HL-60 (cell line): ENCODE measurements around the gene STIMATE.

ENCODE experiments used
- DNase-seq, 2 experiments: peaks; one replicate each; pipeline ENCODE4 v3.0.0-alpha.2; 2010 to 2020; ENCODE audit warnings: low read depth in 1 of 2, low spot score in 1 of 2
- H3K27ac ChIP-seq: fragments of 250-450 bp; sonication (Bioruptor Pico); replicated peaks from 2 replicates; pipeline ENCODE4 v1.5.1; 2020; ENCODE audit warnings: mild to moderate bottlenecking, moderate library complexity
- H3K27me3 ChIP-seq: fragments of 250-450 bp; sonication (Bioruptor Pico); 2 replicates; pipeline ENCODE4 v1.5.1; 2021; ENCODE audit warnings: mild to moderate bottlenecking, moderate library complexity; ENCODE audit not compliant: insufficient read depth, poor library complexity, severe bottlenecking
- H3K4me3 ChIP-seq: replicated peaks from 2 replicates; pipeline ENCODE4 v1.5.1; 2011; ENCODE audit warnings: mild to moderate bottlenecking, control low read depth, low read length; ENCODE audit not compliant: insufficient read depth
- CTCF ChIP-seq: IDR thresholded peaks from one replicate; pipeline ENCODE4 v1.5.1; 2011; ENCODE audit warnings: low read length, control low read depth, inconsistent platforms; ENCODE audit not compliant: insufficient read depth
- GABPA ChIP-seq: IDR thresholded peaks from 2 replicates; pipeline ENCODE4 v1.6.1; 2012; ENCODE audit warnings: low read depth
- POLR2AphosphoS5 ChIP-seq: IDR thresholded peaks from 2 replicates; pipeline ENCODE4 v1.6.1; 2012; ENCODE audit warnings: low read depth
- REST ChIP-seq: IDR thresholded peaks from 2 replicates; pipeline ENCODE4 v1.6.1; 2012; ENCODE audit warnings: low read depth; ENCODE audit not compliant: insufficient replicate concordance
- SPI1 ChIP-seq: IDR thresholded peaks from 2 replicates; pipeline ENCODE4 v1.6.1; 2012; ENCODE audit warnings: low read depth, mild to moderate bottlenecking, borderline replicate concordance

The STIMATE gene

GRCh38 chr3:52822363-52822762 is 75.0 kb downstream of the STIMATE start:
- H3K4me3 ChIP-seq, result no peak overlapping the region
- no peaks in the 10 kb centered on the region for H3K27me3 ChIP-seq
- no peak overlapping the region for H3K27ac ChIP-seq
- no peak for TF ChIP-seq REST
- no peak for TF ChIP-seq GABPA
- no peak for TF ChIP-seq POLR2AphosphoS5
- no peak for TF ChIP-seq SPI1
- TF ChIP-seq CTCF, result no peak
- no peak for DNase-seq

GRCh38 chr3:52820736-52821135 is 76.6 kb downstream of the STIMATE start:
- Histone ChIP-seq H3K27me3 (no peaks in the 10 kb centered on the region), H3K27ac (no peak overlapping the region), H3K4me3 (no peak overlapping the region)
- TF ChIP-seq SPI1, result no peak
- peak; percentile 58 for TF ChIP-seq CTCF
- peak in 1 of 2 experiments; percentile 32 for DNase-seq

GRCh38 chr3:52819936-52820335 is 77.4 kb downstream of the STIMATE start:
- no peak for TF ChIP-seq REST
- TF ChIP-seq POLR2AphosphoS5, result no peak
- TF ChIP-seq SPI1, result no peak
- no peak for TF ChIP-seq GABPA
- no peak for TF ChIP-seq CTCF
- Histone ChIP-seq H3K27me3 (no peaks in the 10 kb centered on the region), H3K27ac (no peak overlapping the region), H3K4me3 (no peak overlapping the region)
- no peak for DNase-seq

GRCh38 chr3:52817860-52818259 is 79.5 kb downstream of the STIMATE start:
- DNase-seq, result no peak
- no peak overlapping the region for H3K27ac ChIP-seq
- TF ChIP-seq GABPA (no peak), POLR2AphosphoS5 (no peak), REST (no peak), SPI1 (no peak), CTCF (no peak)
- H3K27me3 ChIP-seq, result no peaks in the 10 kb centered on the region
- H3K4me3 ChIP-seq, result no peak overlapping the region
